Measurements from ENCODE around the gene UBAP1. TPM values are rescaled to one million over a fixed set of nuclear protein-coding genes. Genes with fewer than 3 reads are reported as not detected.

The UBAP1 gene
- total and polyA plus RNA-seq, 4 donors, result 25.6 to 53.9 (median 42.8) TPM

DNA sequence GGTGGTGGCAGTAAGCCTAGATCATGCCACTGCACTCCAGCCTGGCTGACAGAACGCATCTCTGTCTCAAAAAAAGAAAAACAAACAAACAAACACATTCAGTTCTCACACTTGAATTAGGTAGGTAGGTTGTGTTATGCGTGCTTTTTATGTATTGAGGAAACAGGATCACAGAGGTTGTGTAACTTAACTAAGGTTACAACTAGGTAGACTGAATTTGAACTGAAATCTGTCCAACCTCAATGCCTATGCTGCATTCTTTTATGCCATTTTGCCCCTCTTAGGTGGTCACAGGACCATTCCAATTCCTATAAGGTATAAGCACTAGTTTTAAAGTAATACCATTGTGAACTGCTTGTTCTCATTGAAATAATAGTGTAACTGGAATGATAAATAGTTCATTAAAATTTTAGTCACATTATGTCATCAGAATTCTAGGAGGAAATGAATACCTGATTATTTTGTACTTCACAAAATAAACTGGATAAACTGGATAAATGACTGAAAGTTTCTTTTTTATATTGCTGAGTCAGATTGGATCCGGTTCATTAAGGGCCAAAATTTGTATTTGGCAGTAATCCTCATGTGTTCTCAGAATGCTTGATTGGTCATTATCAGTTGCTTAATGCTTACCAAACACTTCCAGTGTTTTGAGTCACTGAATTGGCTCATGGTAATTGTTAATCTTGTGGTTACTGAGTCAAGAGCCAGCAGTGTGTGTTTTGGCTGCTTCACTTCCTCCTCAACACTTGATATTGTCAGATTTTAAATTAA lies 7.1 kb downstream of the UBAP1 start:
- peak overlapping the region in 1 of 2 donors; percentile 49 for H3K9ac ChIP-seq (ENCODE audit: insufficient read depth in 1 of 2, low read length in 2 of 2)
- H3K27ac ChIP-seq (ENCODE audit: low read depth in 1 of 2, low read length in 1 of 2), result peak overlapping the region; percentile 17 to 87
- TF ChIP-seq, protein P1, sequence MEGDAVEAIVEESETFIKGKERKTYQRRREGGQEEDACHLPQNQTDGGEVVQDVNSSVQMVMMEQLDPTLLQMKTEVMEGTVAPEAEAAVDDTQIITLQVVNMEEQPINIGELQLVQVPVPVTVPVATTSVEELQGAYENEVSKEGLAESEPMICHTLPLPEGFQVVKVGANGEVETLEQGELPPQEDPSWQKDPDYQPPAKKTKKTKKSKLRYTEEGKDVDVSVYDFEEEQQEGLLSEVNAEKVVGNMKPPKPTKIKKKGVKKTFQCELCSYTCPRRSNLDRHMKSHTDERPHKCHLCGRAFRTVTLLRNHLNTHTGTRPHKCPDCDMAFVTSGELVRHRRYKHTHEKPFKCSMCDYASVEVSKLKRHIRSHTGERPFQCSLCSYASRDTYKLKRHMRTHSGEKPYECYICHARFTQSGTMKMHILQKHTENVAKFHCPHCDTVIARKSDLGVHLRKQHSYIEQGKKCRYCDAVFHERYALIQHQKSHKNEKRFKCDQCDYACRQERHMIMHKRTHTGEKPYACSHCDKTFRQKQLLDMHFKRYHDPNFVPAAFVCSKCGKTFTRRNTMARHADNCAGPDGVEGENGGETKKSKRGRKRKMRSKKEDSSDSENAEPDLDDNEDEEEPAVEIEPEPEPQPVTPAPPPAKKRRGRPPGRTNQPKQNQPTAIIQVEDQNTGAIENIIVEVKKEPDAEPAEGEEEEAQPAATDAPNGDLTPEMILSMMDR (IDR thresholded peaks at IDR 0.05; ENCODE audit: control extremely low read depth, extremely low read depth), result no peak
- no peak overlapping the region for H3K4me3 ChIP-seq
- ATAC-seq (ENCODE audit: insufficient read depth, low FRiP score), result peak; percentile 88
- DNase-seq, result peak in 2 of 3 donors; percentile 44 to 65
- H3K27me3 ChIP-seq (ENCODE audit: control insufficient read depth in 3 of 3, insufficient read depth in 3 of 3, low read length in 2 of 3), result no peaks in the 10 kb centered on the region
- H3K9me3 ChIP-seq (ENCODE audit: control insufficient read depth in 4 of 4, insufficient read depth in 3 of 4, low read length in 3 of 4), result no peaks in the 10 kb centered on the region
- H3K36me3 ChIP-seq (ENCODE audit: control insufficient read depth in 4 of 4, insufficient read depth in 4 of 4, low read length in 4 of 4), result peaks cover 3 to 8% (median 6%) of the 10 kb centered on the region in 4 donors
- WGBS, 2 donors, result 38 to 41% methylated on average over 3 of the region's 3 CpGs
- H3K4me1 ChIP-seq (ENCODE audit: control insufficient read depth in 5 of 5, insufficient read depth in 5 of 5, low read length in 5 of 5), result peaks cover 0 to 22% (median 9%) of the 10 kb centered on the region in 5 donors

DNA sequence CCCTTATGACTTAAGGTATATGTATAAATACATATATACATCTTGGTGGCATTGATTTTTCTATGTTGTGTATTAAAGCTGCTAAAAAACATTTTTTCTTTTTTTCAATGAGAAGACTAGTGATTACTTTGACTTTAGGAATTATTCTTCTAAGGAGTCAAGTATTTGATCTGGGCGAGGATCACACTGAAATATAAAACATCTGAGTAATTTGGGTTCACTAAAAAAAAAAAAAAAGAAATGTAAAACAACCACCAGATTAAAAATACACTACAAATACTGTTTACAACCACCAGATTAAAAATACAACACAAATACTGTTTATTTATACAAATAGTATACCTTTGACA lies 9.0 kb downstream of the UBAP1 start:
- DNase-seq (no peak), ATAC-seq (ENCODE audit: insufficient read depth, low FRiP score) (no peak)
- TF ChIP-seq, protein P1 (IDR thresholded peaks at IDR 0.05; ENCODE audit: control extremely low read depth, extremely low read depth), result no peak
- WGBS, 2 donors, result 68 to 88% methylated on average over 1 of the region's 1 CpG
- Histone ChIP-seq H3K9me3 (ENCODE audit: control insufficient read depth in 4 of 4, insufficient read depth in 3 of 4, low read length in 3 of 4) (no peaks in the 10 kb centered on the region), H3K4me3 (no peak overlapping the region), H3K27ac (ENCODE audit: low read depth in 1 of 2, low read length in 1 of 2) (no peak overlapping the region), H3K27me3 (ENCODE audit: control insufficient read depth in 3 of 3, insufficient read depth in 3 of 3, low read length in 2 of 3) (no peaks in the 10 kb centered on the region), H3K4me1 (ENCODE audit: control insufficient read depth in 5 of 5, insufficient read depth in 5 of 5, low read length in 5 of 5) (peaks cover 0 to 29% (median 9%) of the 10 kb centered on the region in 5 donors), H3K9ac (ENCODE audit: insufficient read depth in 1 of 2, low read length in 2 of 2) (no peak overlapping the region), H3K36me3 (ENCODE audit: control insufficient read depth in 4 of 4, insufficient read depth in 4 of 4, low read length in 4 of 4) (peaks cover 3 to 8% (median 6%) of the 10 kb centered on the region in 4 donors)

DNA sequence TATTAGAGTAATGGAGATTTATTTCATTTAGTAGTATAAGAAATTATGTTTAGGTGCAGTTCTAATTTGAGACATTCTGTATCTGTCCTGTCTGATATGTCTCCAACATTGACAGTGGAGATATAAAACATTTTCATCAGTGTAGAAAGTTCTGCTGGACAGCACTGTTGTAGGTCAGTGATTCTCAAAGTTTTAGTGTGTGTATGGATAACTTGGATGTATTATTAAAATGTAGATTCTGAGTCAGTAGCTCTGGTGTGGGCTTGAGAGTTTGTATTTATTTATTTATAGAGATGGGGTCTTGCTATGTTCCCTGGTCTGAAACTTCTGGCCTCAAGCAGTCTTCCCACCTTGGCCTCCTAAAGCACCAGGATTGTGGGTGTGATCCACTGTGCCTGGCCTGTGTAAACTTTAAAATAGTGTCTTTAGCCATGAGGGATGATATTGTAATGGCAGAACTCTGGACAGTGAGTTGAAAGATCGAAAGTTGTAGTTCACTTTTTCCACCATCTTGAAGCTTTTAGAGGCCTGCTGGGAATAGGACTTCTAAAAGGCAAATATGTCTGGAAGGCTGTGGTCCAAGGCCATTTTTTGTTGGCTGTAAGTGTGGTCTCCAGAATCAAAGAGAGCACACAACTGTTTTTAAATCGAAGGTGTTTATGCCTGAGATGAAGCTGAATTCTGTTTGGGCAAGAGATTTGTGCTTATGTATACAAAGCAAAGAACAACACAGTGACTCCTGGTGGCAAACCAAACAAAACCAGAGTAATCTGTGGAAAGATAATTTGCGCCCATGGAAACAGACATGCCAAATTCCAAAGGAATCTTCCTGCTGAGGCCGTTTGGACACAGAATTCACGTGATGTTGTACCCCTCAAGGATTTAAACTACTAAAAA lies 12.4 kb downstream of the UBAP1 start:
- no peak overlapping the region for H3K27ac ChIP-seq (ENCODE audit: low read depth in 1 of 2, low read length in 1 of 2)
- peak in 2 of 3 donors; percentile 50 to 53 for DNase-seq
- H3K36me3 ChIP-seq (ENCODE audit: control insufficient read depth in 4 of 4, insufficient read depth in 4 of 4, low read length in 4 of 4), result peaks cover 0 to under 1% (median 0%) of the 10 kb centered on the region in 4 donors
- H3K27me3 ChIP-seq (ENCODE audit: control insufficient read depth in 3 of 3, insufficient read depth in 3 of 3, low read length in 2 of 3), result no peaks in the 10 kb centered on the region
- H3K9ac ChIP-seq (ENCODE audit: insufficient read depth in 1 of 2, low read length in 2 of 2), result no peak overlapping the region
- H3K4me1 ChIP-seq (ENCODE audit: control insufficient read depth in 5 of 5, insufficient read depth in 5 of 5, low read length in 5 of 5), result peaks cover 0 to 21% (median 2%) of the 10 kb centered on the region in 5 donors
- 67 to 70% methylated on average over 5 of the region's 5 CpGs for WGBS, 2 donors
- H3K4me3 ChIP-seq, result no peak overlapping the region
- no peak for ATAC-seq (ENCODE audit: insufficient read depth, low FRiP score)
- TF ChIP-seq, protein P1 (IDR thresholded peaks at IDR 0.05; ENCODE audit: control extremely low read depth, extremely low read depth), result no peak
- no peaks in the 10 kb centered on the region for H3K9me3 ChIP-seq (ENCODE audit: control insufficient read depth in 4 of 4, insufficient read depth in 3 of 4, low read length in 3 of 4)

Data from lung (tissue), 12 donors.